Suprapubic skin (tissue), 4 donors: ENCODE measurements around the gene TAOK1.

Source experiments
- EP300 ChIP-seq: sonication (generic); formaldehyde crosslinking; IDR thresholded peaks from one replicate; pipeline ENCODE4 v1.6.1; 2017; ENCODE audit warnings: antibody characterized with exemption
- POLR2A ChIP-seq, 2 donors: fragments of 450-650 bp; IDR thresholded peaks; one replicate each; pipeline ENCODE4 v1.6.1; 2017; ENCODE audit warnings: antibody characterized with exemption in 2 of 2, mild to moderate bottlenecking in 2 of 2, moderate library complexity in 2 of 2
- POLR2AphosphoS5 ChIP-seq, 3 donors: sonication (generic); formaldehyde crosslinking; IDR thresholded peaks; one replicate each; pipeline ENCODE4 v1.6.1; 2017; ENCODE audit warnings: antibody characterized with exemption in 3 of 3
- TF ChIP-seq, protein P1 (sequence below), 2 donors: fragments of 200-600 bp in 1 of 2; fragments of 450-650 bp in 1 of 2; sonication (generic) in 1 of 2; IDR thresholded peaks; one replicate each; pipeline ENCODE4 v1.5.1; 2016 to 2019; ENCODE audit warnings: antibody characterized with exemption in 2 of 2, mild to moderate bottlenecking in 1 of 2, moderate library complexity in 1 of 2

DNA sequence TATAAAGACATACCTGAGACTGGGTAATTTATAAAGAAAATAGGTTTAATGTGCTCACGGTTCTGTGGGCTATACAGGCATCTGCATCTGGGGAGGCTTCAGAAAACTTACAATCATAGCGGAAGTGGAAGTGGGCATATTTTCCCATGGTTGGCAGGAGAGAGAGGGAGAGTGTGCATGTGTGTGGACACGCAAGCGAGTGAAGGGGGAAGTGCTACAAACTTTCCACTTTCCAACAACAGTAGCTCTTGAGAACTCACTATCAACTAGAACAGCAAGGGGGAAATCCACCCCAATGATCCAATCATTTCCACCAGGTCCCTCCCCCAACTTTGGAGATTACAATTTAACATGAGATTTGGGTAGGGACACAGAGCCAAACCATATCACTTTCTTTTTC, 11.1 kb downstream of the TAOK1 start:
- no peak for TF ChIP-seq POLR2AphosphoS5 (IDR thresholded peaks at IDR 0.05)
- TF ChIP-seq, protein P1, sequence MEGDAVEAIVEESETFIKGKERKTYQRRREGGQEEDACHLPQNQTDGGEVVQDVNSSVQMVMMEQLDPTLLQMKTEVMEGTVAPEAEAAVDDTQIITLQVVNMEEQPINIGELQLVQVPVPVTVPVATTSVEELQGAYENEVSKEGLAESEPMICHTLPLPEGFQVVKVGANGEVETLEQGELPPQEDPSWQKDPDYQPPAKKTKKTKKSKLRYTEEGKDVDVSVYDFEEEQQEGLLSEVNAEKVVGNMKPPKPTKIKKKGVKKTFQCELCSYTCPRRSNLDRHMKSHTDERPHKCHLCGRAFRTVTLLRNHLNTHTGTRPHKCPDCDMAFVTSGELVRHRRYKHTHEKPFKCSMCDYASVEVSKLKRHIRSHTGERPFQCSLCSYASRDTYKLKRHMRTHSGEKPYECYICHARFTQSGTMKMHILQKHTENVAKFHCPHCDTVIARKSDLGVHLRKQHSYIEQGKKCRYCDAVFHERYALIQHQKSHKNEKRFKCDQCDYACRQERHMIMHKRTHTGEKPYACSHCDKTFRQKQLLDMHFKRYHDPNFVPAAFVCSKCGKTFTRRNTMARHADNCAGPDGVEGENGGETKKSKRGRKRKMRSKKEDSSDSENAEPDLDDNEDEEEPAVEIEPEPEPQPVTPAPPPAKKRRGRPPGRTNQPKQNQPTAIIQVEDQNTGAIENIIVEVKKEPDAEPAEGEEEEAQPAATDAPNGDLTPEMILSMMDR (IDR thresholded peaks at IDR 0.05): no peak
- TF ChIP-seq POLR2A (IDR thresholded peaks at IDR 0.05): no peak
- TF ChIP-seq EP300: no peak
